Measurements from ENCODE around the gene EFNA1. TPM values are rescaled to one million over a fixed set of nuclear protein-coding genes. Genes with fewer than 3 reads are reported as not detected.

The EFNA1 gene
- total and polyA plus RNA-seq, 2 experiments from 2014 or later: 39.1 to 83.5 TPM

GRCh38 chr1:155083865-155084721 lies 43.6 kb upstream of the EFNA1 start:
- DNase-seq (ENCODE audit: low read depth in 1 of 2, low spot score in 1 of 2): peak; percentile 30 to 39
- Histone ChIP-seq H3K27me3 (peaks cover 26% of the 10 kb centered on the region), H3K4me1 (ENCODE audit: low read depth) (peaks cover 10% of the 10 kb centered on the region), H3K27ac (no peak overlapping the region), H3K4me3 (peak overlapping the region; percentile 74), H3K9me3 (ENCODE audit: low read depth) (no peaks in the 10 kb centered on the region), H3K36me3 (no peaks in the 10 kb centered on the region)
- TF ChIP-seq CTCF (IDR thresholded peaks at IDR 0.05; ENCODE audit: low read depth, low read length): peak; percentile 32

GRCh38 chr1:155084722-155085503 lies 42.8 kb upstream of the EFNA1 start:
- Histone ChIP-seq H3K9me3 (ENCODE audit: low read depth) (no peaks in the 10 kb centered on the region), H3K36me3 (no peaks in the 10 kb centered on the region), H3K27me3 (peaks cover 26% of the 10 kb centered on the region), H3K4me3 (peak overlapping the region; percentile 74), H3K27ac (peak overlapping the region; percentile 34), H3K4me1 (ENCODE audit: low read depth) (peaks cover 10% of the 10 kb centered on the region)
- peak; percentile 87 for TF ChIP-seq CTCF (IDR thresholded peaks at IDR 0.05; ENCODE audit: low read depth, low read length)
- DNase-seq (ENCODE audit: low read depth in 1 of 2, low spot score in 1 of 2): peak; percentile 95 to 97

GRCh38 chr1:155085504-155086127 lies 42.1 kb upstream of the EFNA1 start:
- H3K9me3 ChIP-seq (ENCODE audit: low read depth): no peaks in the 10 kb centered on the region
- no peaks in the 10 kb centered on the region for H3K36me3 ChIP-seq
- TF ChIP-seq CTCF (IDR thresholded peaks at IDR 0.05; ENCODE audit: low read depth, low read length): no peak
- DNase-seq (ENCODE audit: low read depth in 1 of 2, low spot score in 1 of 2): peak; percentile 33 to 41
- peak overlapping the region; percentile 74 for H3K4me3 ChIP-seq
- H3K27me3 ChIP-seq: peaks cover 26% of the 10 kb centered on the region
- H3K27ac ChIP-seq: no peak overlapping the region
- peaks cover 10% of the 10 kb centered on the region for H3K4me1 ChIP-seq (ENCODE audit: low read depth)

GRCh38 chr1:155086128-155086741 lies 41.4 kb upstream of the EFNA1 start:
- Histone ChIP-seq H3K4me3 (peak overlapping the region; percentile 74), H3K27ac (no peak overlapping the region), H3K9me3 (ENCODE audit: low read depth) (no peaks in the 10 kb centered on the region), H3K4me1 (ENCODE audit: low read depth) (peaks cover 10% of the 10 kb centered on the region), H3K27me3 (peaks cover 25% of the 10 kb centered on the region), H3K36me3 (no peaks in the 10 kb centered on the region)
- peak; percentile 87 for TF ChIP-seq CTCF (IDR thresholded peaks at IDR 0.05; ENCODE audit: low read depth, low read length)
- DNase-seq (ENCODE audit: low read depth in 1 of 2, low spot score in 1 of 2): peak; percentile 59 to 68

Data from cardiac muscle cell (in vitro differentiated cells and primary cell).